HG02678 (cell line): Measurements from ENCODE around the gene FAM174C.
A peak's percentile ranks its signal among the peaks of the same experiment; 100 is the strongest.

Source experiments
- ATAC-seq: cut with Tn5 transposase; IDR thresholded peaks from one replicate; pipeline ENCODE4 v1.9.1; 2021; ENCODE audit warnings: mild to moderate bottlenecking, moderate library complexity; ENCODE audit not compliant: unreplicated experiment

Gene FAM174C

DNA sequence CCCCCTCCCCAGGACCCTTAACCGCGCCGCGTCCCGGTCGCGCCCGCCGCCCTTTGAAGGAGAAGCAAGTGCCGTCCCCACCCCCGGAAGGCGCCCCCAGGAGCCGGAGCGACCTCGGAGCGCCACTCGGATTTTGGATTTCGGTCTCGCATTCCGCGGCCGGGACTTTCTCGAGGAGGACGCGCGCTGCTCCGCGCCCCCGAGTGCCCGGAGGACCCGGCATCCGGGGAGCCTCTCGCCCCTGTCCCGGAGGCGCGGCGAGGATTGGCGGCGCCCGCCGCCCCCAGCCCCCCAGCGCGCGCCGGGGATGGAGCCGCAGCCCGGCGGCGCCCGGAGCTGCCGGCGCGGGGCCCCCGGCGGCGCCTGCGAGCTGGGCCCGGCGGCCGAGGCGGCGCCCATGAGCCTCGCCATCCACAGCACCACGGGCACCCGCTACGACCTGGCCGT is 25.3 kb upstream of the FAM174C start:
- ATAC-seq: no peak

DNA sequence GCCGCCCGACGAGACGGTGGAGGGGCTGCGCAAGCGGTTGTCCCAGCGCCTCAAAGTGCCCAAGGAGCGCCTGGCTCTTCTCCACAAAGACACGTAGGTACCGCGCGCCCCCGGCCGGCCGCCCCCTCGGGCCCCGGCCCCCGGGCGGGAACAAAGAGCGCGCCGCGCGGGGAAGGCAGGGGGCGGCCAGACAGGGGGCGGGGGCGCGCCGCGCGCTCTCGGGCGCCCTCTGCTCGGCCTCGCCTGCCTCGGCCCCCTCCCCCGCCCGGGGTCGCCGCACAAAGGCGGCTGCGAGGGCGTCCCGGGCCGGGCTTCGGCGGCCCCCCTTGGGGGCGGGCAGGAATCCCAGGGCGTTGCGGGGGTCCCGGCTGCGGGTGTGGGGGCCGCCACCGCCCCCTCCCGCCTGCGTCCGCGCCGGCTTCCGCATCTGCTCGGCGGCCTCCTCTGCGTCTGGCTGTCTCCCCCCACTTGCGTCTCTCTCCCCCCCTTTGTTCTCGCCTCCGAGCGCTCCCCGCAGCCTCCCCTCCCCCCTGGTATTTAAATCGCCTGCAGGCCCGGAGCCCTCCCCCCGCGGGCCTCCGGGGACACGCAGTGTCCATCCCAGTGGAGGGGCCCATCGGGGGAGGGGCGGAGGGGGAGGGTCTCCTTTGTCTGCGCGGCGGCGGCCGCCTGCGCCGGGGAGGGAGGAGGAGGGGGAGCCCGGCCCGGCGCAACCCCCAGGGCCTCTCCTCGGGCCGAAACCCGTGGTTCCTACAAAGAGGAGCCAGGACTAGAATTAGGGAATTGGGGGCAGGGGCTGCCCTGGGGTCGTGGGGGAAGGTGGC is 24.7 kb upstream of the FAM174C start:
- no peak for ATAC-seq

DNA sequence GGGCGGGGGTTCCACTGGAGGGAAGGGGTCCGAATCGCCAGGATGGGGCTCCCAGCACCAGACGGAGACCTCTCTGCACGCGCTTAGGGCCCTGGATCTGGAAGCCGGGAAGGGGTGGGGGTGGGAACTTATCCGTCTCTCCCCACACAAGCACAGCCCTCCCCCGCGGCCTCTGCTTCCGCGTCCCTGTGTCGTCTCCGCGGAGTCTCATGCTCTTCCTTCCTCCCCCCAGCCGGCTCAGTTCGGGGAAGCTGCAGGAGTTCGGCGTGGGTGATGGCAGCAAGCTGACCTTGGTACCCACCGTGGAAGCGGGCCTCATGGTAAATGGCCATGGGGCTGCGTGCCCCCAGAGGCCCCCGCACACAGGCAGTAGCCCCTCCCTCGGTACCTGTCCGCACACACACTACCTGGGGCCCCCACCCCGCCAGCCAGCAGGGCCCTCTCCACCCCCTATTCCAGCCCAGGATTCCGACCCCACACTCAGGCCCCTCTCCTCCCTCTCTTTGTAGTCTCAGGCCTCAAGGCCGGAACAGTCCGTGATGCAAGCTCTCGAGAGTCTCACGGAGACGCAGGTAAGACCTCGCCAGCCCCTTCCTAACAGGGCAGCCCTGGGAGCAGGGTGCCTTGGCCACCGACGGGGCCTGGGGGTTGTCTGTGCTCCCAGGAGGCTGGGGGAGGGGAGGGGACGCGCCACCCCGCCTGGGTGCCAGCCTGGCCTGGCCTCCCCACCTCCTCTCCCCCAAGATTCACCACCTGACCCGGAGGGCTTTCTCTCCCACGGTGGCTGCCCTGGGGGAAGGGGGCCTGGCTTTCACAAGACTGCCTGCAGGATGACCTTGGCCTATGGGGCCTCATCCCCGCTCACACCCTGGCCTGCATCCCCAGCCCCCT is 23.8 kb upstream of the FAM174C start:
- ATAC-seq: no peak

DNA sequence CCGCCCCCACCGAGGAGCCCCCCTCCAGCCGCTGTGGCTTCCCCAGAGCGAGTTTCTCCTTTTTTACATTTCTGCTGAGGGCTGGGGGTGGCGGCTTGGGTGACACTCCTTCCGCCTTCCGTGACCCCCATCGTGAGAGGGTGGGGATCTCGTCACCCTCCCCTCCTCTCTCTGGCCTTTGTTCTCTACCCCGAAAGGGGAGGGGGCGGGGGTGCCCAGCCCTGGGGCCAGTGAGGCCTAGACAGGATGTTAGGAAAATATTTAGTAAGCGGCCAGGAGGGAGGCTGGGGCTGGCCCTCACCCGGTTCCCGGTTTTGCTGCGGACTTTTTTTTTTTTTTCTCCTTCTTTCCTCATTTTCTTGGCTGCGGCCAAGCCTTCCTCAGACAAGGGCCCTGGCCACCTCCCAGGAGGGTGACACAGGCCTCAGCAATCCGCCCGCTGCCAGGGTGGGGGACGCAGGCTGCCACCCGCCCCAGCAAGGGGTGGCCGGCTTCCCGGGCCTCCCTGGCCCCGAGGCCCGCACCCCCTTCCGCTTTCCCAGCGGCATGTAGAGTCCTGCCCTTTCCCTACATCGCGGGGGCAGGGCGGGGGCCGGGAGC is 23.0 kb upstream of the FAM174C start:
- no peak for ATAC-seq

DNA sequence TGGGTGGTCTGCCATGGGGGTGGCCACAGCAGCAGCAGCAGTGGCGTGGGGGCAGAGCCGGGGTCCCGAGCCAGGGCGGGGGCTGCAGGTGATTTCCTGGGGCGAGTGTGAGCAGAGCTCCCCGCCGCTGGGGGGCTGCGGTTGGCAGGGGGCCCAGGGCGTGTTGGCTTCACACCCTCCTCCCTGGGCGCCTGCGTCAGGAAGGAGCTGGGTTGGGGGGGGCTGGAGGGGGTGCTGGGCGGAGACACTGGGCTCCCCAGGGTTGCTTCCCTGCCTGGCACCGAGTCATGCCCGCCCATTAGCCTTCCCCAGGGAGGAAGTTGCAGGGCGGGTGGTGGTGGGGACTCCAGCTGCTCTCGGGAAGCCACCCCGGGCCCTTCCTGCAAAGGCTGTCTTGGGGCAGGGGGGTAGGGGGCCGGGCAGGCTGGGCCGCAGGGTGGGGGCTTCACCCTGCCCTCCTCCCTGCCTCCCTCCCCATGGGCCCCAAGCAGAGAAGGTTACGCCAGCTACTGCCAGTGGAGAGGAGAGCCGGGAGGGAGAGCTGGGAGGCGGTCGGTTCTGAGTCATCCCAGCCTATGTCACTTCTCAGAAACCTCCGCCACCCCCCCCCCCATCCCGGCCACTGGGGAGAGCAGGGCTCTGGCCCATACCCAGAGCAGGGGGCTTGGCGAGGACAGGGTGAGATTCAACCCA is 22.4 kb upstream of the FAM174C start:
- ATAC-seq: no peak

DNA sequence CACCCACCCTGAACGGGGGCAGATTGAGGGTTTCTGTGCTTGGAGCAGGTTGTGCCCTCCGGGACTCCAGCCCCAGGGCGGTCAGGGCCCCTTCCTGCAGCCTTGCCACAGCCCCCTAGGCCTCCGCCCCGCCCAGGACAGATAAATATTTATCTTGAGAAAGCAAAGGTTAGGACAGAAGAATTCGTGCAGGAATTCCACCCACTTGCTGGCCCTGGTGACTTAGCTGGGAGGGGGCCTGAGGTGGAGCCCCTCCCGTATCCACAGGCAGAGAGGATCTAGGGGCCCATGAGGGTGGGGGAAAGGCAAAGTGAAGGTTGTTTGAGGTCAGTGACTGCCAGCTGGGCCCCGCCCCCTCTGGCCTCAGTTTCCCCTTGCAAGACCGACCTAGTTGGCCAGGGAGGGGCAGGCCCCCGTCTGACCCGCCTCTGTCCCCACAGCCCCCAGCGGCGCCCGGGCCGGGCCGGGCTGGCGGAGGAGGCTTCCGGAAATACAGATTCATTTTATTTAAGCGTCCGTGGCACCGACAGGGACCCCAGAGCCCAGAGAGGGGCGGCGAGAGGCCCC is 21.7 kb upstream of the FAM174C start:
- ATAC-seq: no peak

DNA sequence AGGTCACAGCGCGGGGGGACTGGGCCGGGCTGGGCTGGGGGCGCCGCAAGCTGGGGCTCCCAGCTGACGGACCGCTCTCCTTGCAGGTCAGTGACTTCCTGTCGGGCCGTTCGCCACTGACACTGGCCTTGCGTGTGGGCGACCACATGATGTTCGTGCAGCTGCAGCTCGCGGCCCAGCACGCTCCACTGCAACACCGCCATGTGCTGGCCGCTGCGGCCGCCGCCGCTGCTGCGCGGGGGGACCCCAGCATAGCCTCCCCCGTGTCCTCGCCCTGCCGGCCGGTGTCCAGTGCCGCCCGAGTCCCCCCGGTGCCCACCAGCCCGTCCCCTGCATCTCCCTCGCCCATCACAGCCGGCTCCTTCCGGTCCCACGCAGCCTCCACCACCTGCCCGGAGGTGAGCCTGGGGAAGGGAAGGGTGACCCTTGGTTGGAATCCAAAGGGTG is 21.2 kb upstream of the FAM174C start:
- no peak for ATAC-seq

DNA sequence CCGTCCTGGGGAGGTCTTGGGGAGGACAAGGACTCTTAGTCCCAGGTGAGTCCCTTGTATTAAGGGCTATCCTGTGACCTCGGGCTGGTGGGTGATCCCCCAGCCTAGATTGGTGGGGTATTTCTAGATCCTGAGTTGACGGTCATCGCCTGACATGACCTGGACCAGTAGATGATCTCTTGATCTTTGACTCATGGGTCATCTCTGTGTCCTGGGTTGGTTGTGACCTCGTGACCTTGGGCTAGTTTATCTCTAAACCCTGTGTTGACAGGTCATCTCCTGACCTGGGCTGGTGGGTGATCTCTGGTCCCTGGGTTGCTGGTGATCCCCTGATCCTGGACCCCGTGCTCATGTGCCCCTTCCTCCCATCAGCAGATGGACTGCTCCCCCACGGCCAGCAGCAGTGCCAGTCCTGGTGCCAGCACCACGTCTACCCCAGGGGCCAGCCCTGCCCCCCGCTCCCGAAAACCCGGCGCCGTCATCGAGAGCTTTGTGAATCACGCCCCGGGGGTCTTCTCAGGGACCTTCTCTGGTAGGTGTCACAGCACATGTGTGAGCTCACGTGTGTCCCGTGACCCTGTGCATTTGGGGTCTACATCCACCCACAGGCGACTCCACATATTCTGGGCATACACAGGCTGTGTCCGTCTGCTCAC is 20.7 kb upstream of the FAM174C start:
- ATAC-seq: no peak

DNA sequence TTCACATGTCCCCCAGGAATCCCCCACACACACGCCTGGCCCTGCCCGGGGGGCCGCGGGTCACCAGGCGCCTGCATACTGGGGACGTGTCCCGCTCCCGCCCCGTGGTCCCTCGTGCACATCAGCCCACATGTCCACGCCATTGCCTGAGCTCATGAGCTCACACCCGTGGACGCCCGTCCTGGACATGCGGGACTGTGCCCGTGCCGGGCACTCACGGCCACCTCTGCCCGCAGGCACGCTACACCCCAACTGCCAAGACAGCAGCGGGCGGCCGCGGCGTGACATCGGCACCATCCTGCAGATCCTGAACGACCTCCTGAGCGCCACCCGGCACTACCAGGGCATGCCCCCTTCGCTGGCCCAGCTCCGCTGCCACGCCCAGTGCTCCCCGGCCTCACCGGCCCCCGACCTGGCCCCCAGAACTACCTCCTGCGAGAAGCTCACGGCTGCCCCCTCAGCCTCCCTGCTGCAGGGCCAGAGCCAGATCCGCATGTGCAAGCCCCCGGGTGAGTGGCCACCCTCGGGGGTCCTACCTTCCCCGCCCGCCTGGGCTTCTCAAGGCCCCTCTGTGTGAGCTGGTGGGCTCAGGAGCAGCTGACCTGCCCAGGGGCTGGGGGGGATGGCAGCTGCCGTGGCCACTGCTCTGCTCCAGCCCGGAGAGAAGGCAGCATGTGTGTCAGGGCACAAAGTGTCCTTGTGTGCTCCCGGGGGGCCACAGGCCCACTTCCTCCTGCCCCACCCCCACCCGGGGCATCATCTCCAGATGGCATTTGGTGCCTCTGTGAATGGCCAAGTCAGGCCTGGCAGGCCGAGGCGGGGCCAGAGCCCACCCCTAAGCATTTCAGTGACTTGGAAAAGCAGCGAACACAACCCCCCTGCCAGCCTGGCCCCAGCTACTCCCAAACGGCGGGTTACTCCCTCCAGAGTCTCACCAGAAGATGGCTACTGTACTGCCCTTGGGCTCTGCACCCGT is 19.9 kb upstream of the FAM174C start:
- no peak for ATAC-seq

DNA sequence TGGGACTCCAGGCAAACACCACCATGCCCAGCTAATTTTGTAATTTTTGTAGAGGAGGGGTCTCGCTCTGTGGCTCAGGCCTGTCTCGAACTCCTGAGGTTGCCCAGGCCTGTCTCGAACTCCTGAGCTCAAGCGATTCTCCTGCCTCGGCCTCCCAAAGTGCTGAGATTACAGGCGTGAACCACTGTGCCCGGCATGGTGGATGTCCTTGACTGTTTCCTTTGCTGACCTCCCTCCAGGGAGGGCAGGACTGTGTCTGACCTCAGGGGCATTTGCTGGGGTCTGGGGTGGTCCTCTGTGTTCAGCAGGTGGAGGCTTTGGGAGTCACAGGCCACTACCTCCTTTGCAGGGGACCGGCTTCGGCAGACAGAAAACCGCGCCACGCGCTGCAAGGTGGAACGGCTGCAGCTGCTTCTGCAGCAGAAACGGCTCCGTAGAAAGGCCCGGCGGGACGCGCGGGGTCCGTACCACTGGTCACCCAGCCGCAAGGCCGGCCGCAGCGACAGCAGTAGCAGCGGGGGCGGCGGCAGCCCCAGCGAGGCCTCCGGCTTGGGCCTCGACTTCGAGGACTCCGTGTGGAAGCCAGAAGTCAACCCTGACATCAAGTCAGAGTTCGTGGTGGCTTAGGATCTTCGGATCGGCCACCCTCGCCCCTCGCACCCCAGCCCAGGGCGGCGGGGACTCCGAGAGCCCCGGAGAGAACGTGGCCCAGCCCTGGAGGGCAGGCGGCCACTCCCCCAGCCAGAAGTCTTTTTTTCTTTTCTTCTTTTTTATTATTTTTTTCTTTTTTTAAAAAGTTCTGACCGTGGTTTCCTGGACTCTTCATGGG is 18.5 kb upstream of the FAM174C start:
- no peak for ATAC-seq

DNA sequence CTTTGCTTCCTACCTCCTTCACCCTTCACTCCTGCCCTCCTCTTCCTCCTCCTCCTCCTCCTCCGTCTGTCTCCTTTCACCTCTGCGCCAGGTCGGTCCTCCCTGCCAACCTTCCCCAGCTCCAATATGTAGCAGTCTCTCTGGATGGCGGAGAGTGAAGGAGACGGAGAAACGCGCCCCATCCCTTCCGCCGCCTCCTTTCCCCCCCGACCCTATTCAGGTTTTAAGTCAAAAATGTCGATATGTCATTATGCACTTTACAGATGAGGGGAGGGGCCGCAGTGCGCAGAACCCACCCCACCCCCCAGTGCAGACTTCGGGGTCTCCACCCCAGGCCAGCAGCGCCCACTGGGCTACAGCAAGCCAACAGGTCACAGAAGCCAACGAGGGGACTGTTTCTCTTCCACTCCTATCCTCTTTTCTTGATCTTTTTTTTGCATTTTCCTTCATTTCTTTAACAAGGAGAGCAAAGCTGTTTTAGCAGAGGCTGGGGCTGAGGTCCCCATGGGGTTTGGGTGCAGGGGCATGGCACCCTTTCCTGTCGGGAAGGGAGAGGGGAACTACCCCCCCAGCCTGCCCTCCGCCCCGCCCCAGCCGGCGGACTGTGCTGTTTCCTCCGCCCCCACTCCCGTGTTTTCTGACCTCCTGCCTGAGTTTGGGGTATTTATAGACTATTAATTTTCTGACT is 17.7 kb upstream of the FAM174C start:
- ATAC-seq: no peak

DNA sequence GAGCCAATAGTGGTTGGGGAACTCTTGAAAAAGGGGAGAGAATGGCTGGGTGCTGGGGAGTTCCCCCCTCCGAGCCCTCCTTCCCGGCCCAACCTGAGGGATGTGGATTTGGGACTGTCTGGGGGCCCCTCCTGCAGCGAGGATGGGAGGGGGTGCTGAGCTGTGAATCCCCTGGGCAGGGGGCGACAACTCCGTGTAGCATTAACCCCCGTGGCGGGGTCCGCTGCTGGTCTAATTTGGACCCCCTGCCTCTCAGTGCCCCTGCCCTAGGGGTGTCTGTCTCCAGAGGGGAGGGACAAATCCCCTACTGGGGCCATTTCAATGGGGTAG is 17.2 kb upstream of the FAM174C start:
- no peak for ATAC-seq

DNA sequence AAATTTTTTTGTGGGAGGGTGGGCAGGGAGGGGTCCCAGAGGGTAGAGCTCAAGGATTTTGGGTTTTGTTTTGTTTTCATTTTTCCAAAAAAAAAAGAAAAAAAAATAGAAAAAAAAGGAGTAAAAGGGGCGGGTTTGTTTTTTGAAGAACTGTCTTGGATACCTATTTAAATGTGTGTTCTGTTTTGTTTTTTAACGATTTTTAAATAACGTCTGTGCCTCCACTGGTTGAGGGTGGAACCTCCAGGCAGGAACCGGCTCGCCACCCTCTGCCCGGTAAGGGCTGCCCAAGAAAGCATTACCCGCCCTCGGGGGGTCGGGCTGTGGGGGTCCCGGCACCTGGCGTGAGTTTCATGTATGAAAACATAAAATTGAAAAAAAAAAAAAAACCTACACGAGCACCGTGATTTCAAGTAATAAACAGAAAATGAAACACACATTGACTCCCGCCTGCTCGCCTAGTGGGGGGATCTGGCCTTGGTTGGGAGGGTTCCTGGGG is 16.6 kb upstream of the FAM174C start:
- ATAC-seq: no peak

DNA sequence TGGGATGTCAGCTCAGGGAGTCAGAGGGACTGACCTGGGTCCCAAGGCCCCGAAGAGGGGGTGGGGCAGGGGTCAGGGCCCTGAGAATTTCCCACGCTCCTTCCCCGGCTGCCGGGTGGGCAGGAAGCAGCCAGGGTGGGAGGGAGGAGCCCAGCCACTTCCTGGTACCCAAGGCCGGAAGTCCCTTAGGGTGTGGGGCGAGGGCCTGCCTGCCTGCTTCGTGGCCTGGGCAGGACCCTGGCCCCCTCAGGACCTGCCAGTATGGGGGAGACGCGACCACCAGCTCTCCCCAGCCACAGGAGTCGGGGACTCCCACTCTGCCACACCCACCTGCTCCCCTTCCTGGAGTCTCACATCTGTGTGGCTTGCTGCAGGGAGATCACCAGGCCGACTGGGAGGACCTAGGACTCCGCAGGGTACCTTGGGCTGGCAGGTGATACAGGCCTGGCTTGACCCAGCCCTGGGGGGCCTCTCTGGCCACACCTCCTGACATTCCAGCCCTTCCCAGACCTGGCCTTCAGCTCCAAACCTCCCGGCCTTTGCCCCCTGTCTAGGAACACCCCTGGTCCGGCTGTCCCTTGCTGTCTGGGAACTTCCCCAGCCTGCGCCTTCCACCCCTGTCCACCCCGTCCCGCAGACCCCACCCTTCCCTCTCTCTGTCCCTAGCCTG is 16.0 kb upstream of the FAM174C start:
- ATAC-seq: peak; percentile 33

DNA sequence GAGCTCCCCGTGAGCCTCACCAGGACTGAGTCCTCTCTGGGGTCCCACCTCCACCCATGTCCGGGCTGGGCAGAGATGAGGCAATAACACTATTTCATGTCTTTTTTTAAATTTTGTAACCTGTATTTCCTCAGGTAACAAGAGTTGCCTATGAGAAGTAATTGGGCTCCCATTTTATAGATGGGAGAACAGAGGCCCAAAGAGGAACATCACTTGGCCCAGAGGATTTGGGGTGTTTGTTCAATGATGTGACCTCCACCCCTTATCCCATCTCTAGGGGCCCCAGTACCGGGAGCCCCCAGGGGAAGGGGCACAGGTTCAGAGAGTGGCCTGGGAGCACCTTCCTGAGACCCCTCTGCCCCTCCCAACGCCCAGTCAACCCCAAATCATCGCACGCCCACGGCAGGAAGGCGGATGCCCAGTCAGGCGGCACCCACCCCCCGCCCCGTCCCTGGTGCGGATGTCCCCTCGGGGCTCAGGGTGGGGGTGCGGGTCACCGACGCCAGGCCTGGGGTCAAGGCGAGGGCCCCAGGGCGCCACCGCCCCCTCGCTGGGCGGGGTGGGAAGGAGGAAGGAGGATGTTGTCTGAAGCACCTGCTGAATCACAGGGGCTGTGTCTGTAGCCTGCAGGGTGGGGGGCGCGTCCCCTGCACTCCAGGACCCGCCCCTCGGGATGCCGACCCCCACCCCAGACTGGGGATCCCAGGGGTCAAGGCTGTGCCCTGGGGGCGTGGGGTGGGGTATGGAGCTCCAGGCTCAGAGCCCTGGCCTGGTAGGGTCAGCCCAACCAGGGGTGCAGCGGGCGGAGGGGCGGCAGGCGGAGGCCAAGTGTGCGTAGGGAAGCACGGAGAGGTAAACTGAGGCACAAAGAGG is 15.2 kb upstream of the FAM174C start:
- ATAC-seq: peak; percentile 3
